GM21367 (cell line): ENCODE data around the gene GATAD2B.

Source experiments
- ATAC-seq: cut with Tn5 transposase; IDR thresholded peaks from one replicate; pipeline ENCODE4 v1.9.1; 2021; ENCODE audit not compliant: unreplicated experiment

Gene GATAD2B

DNA sequence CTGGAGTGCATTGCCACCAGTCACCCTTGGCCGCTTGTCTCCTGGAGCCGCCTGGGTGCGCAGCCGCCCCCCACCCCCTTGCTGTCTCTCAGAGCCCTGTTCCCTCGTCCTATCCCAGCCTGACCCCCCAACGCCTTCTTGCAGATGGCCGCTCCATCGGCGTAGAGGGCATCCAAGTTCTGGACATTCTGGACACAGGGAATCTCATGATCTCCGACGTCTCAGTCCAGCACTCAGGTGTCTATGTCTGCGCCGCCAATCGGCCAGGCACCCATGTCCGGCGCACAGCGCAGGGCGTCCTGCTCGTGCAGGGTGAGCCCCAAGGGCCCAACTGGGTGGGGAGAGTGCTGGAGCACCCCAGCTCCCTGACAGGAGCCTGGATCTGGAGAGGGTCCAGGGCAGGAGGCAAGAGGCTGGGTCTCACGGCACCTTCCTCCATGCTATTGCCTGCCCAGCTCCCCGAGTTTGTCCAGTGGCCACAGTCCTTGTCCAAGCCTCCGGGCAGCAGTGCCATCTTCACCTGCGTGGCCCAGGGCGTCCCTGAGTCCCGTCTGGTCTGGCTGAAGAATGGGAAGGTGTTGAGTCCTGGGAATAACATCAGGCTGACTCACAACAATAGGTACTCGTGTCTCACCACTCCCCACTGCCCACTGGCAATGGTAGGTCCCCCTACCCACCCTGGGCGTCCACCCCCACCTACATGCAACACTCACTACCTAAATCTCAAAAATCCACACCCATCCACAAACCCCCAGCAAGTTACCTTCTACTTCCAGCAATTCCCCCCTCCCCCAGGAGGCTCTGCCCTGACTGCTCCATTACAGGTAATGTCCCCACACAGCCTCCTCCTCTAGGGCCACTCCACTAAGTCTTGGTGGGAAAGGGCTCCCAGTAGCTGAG, 123.0 kb downstream of the GATAD2B start:
- no peak for ATAC-seq

DNA sequence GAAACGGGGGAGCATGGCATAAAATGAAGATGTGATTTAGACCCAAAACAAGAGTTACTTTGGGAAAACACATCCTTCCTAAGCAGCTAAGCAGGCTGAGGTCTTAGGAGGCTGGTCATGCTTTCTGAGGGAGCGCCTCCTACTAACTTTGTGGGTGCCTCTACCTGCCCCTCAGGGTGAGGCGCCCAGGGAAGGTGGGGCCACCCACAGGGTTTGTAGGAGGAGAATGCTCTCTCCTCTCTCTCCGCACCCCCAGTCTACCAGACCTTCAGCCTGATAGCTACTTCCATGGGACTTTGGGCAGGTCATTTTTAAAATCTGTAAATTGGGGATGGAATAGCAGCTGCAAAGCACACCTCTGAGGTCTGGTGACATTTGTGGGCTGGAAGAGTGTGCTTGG, 123.8 kb downstream of the GATAD2B start:
- no peak for ATAC-seq

DNA sequence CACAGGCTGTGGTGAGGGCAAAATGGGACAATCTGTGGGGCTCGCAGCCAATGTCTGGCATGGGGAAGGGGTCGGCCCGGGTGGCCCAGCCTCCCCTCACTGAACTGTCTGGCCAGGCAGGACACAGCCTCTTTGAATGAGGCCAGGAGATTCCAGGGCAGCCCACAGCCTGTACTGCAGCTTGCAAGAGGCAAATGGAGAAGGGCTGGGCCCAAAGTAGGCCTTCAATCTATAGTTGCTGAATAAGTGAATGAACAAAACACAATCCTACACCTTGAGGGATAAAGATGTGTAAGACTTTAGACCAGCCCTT, 124.3 kb downstream of the GATAD2B start:
- ATAC-seq, result no peak

DNA sequence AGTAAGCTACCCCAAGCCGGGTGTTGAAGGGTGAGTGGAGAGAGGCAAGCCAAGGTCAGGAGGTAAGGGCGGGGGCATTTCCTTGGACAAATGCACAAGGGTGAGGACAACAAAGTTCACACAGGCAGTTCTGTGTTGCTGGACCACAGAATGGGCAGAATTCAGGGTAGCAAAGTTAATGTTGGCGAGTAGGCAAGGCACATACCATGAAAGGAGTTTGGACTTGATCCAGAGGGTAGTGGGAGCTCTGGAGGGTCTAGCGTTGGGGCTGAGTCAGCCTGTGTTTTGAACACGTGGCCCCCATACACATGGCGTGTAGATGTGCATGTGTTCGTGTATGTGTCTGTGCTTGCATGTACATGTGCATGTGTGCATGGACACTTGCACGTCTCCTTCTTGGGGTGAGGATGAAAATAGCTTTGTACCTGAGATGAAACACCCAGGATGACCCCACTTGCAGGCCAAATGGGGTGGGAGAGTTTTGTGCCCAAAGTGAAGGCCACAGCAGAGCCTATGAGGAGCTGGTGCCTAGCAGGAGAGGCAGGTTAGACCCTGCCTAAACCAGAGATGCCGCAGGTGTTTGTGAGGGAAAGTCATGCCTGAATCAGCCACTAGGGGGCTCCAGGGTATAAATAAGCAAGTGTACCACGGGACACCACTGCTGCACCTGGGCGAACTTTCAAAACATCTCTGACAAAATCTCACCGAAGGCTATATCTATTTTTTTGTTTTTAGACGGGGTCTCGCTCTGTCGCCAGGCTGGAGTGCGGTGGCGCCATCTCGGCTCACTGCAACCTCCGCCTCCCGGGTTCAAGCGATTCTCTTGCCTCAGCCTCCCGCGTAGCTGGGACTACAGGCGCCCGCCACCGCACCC, 125.7 kb downstream of the GATAD2B start:
- ATAC-seq, result no peak

DNA sequence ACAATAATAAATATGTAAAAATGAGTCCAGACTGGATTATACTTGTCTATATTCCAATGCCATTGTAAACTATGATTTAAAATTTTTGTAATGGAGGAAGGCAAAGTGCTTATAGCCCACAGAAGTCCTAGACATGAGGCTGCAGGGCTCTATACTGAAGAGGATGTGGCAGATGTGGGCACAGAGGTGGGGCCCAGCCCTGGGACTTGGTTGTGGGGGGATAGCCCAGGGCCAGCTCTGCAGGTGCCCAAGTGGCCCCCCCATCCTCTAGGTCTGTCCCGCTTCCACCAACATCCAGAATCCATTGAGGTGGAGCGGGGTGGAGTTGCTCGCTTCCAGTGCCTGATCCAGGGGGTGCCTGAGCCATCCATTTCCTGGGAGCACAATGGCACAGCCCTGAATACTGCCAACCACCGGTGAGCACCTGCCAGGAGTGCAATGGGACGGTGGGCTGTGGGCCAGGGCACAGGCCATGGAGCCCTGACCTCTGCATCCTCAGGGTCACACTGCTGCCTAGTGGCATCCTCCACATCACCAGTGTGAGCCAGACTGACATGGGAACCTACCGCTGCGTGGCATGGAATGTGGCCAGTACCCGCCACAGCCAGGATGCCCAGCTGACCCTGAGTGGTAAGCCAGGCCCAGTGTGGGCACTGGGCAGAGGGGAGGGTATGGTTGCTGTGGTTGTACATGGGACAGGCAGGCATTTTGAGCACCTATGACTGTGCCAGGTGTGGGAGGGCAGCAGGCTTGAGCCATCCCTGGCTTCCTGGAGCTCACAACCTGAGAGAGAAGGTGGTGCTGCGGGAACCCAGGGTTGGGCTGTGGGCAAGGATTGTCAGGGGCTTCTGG, 126.6 kb downstream of the GATAD2B start:
- ATAC-seq, result no peak

DNA sequence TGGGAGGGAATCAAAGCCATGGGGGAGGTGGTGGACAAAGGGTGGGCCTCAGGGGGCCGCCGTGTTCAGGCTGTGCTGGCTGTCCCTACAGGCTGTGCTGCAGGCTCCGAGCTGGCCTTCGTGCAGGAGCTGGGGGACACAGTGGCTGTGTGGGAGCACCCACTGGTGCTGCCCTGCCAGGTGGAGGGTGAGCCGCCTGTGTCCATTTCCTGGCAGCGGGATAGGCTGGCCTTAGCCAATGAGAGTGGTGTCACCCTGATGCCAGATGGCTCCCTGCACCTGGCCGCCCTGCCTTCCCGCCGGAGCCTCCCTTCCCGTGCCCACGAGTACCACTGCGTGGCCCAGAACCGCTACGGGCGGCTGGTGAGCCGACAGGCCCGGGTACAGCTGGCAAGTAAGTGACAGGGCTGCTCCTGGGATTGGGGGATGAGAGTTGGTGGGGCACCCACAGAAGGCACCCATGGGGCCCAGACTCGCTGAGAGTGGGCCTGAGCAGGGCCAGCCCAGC, 127.4 kb downstream of the GATAD2B start:
- ATAC-seq, result no peak

DNA sequence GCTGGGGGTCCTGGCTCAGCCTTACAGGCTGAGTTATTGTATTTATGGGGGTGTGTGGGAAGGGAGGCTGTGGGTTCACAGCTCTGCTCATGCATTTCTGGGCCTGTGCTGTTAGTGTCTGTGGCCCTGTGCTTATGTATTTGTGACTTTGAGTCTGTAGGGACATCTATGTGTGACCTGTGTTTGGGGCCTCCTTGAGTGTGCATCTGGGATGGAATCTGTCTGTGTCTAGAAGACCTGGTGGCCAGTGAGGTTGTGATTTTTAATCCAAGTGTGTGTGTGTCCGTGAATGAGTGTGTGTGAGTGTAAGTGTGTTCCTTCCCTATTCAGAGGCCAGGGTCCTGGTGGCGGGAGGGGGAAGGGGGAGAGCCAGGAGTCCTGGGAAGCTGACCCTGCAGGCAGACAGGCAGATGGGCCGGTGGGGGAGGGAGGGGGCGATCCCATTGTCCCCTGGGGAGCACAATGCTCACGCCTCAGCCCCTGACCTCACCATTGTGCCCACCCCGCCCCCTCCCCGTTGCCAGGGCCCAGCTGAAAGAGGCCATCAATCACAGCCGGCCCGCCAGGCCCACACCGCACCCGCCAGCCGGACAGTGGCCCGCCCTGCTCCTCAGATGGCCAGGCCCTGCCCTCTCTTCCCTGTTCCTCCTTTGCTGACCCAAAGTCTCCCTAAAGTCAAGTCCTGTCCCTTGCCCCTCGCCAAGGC, 128.0 kb downstream of the GATAD2B start:
- no peak for ATAC-seq

DNA sequence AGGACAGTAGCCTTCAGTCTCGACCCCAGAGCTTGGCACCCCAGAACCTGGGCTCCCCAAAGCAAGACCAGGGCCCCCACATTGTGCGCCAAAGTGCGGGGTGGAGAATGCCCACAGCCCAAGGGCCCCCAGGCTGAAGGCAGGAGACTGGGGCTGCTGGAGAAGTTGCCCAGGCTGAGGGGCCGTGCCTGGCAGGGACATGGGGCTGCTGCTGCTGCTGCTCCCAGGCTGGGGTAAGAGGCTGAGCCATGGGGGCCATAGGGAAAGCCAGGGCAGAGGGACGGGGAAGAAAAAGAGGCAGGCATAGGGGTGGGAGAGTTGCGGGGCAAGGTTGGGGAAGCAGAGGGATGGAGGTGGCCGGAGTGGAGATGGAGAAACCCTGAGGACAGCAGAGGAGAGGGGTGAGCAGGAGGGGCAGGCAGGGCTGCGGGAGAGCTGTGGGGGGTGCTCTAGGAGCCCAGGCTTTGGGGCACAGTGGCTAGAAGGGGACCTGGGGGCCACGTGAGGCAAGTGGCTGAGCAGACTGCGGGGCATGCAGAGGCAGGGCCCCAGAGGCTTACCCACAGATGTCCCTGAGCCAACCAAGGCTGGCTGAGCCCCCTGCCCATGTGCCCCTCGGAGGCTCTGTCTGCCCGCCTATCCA, 128.7 kb downstream of the GATAD2B start:
- no peak for ATAC-seq

DNA sequence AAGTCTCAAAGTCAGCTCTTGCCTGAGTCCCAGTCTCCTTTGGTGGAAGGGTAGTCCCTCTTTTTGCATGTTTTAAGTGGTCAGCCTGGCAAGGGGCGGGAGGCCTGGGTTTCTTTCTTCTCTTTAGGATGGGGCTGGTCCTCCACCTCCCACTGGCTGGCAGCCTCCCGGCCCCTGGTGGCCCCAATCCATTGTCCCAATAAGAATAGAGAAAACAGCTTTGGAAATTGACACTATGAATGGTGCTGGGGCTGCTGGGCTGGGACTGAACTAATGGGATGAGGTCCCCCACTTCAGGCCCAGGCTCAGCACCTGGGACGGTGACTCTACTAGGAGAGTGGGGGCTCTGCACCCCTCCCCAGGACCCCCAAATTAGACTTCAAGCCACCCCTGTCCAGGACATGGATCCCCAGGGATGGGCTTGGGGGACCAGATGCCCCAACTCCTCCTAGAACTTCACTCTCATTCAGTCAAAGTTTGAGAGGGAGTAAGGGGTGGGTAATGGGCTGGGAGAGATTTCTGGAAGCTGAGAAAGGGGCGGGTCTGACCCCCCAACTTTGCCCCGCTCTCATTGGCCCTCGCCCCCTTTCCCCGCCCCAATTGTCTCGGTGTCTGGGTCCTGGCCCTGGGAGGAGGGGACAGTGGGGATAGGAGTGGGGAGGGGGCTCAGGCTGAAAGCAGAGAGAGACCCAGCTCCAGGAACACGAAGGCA, 129.4 kb downstream of the GATAD2B start:
- no peak for ATAC-seq

DNA sequence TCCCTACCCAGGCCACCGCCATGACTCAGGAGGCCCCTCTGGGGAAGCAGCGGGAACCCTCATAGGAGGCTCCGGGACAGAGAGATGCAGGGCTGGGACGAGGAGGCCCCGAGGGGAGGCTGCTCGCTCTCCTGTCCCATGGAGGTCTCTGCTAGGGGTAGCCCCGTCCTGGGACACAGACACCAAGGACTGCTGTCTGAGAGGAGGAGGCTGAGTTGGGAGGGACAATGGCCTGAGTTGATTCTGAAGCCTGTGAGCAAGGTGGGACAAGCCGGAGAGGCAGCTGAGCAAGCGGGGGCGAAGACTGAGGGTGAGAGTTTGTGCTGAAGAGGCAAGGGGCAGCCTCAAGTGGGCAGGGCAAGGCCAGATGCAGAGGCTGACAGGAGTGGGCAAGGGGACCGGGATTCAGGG, 130.1 kb downstream of the GATAD2B start:
- ATAC-seq, result no peak

DNA sequence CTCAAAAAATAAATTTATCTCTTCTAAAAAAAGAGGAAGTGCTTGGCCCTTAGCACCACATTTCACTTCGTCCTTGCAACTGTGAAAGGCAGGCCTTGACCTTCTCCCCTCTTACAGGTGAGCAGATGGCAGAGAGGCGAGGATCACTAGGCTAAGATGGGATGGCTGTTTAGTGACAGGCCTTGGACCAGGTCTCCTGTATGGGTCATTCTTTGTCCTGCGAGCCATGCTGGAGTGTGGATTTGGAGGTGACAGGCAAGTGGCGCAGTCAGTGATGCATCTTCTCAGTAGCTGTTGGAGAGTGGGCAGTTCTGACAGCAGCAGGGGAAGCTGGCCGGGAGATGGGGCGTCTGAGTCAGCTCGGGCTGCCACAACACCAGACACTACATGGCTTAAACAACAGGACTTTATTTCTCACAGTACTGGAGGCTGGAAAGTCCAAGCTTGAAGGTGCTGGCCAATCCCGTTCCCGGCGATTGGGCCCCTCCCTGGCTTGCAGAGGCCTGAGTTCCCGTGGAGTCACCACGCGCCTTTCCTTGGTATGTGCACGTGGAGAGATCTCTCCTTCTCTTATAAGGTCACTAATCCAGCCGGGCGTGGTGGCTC, 131.0 kb downstream of the GATAD2B start:
- ATAC-seq, result no peak

DNA sequence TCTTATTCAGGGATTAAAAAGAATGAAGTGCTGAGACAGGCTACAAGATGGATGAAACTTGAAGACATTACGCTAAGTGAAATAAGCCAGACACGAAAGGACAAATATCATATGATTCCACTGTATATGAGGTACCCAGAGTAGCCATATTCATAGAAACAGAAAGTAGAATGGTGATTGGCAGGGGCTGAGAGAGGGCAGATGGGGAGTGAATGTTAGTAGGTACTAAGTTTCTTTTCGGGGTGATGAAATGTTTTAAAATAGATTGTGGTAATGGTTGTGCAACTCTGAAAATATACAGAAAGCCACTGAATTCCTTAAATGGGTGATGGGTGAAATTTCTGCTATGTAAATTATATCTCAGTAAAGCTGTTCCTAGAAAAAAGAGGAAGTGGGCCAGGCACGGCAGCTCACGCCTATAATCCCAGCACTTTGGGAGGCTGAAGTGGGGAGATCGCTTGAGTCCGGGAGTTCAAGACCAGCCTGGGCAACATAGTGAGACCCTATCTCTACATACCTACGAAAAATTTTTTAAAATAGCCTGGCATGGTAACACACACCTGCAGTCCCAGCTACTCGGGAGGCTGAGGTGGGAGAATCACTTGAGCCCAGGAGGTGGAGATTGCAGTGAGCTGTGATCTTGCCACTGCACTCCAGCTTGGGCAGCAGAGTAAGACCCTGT, 131.7 kb downstream of the GATAD2B start:
- ATAC-seq, result peak; percentile 64

DNA sequence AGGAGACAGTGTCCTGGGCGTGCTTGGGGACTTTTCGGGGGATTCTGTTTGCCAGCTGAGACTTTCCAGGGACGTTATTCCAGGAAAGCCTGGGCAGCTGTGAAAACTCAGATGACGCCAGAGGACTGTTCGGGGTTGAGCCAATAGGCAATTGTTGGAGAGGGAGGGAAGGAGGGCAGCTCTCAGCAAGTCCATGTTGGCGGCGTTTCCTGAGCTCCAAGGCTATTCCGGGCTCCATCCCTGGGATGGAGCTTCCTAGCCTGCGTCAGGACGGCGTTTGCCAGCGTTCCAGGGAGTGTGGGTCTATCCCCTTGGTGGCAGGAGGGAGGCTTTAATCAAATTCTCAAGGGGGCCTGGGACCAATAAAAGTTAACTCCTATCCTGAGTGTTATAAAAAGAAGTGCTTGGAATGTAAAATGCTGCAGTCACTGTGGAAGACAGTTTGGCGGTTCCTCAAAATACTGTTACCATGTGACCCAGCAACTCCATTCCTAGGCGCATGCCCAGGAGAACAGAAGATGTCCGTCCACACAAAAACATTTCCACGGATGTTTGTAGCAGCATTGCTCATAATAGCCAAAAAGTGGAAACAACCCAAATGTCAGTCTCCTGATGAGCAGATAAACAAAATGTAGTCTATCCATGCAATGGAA, 132.3 kb downstream of the GATAD2B start:
- ATAC-seq, result no peak

DNA sequence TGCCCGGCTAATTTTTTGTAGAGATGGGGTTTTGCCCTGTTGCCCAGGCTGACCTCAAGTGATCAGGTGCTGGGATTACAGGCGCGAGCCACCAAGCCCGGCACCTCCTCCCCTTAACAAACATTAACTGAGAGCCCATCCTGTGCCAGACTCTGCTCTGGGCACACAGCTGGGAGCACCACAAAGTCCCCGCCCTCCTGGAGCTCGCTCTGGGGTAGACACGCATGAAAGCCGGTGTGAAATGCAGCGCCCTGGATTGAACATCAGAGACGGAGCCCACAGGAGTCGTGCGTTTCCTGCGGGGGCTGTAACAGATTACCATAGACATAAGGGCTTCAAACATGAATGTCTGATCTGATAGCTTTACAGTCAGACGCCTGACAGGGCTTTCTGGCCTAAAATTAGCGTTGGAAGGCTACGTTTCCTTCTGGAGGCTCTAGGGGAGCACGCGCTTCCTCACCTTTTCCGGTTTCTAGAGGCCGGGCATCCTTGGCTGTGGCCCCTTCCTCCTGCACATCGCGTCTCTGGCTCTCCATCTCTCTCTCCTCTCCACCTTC, 133.2 kb downstream of the GATAD2B start:
- no peak for ATAC-seq

DNA sequence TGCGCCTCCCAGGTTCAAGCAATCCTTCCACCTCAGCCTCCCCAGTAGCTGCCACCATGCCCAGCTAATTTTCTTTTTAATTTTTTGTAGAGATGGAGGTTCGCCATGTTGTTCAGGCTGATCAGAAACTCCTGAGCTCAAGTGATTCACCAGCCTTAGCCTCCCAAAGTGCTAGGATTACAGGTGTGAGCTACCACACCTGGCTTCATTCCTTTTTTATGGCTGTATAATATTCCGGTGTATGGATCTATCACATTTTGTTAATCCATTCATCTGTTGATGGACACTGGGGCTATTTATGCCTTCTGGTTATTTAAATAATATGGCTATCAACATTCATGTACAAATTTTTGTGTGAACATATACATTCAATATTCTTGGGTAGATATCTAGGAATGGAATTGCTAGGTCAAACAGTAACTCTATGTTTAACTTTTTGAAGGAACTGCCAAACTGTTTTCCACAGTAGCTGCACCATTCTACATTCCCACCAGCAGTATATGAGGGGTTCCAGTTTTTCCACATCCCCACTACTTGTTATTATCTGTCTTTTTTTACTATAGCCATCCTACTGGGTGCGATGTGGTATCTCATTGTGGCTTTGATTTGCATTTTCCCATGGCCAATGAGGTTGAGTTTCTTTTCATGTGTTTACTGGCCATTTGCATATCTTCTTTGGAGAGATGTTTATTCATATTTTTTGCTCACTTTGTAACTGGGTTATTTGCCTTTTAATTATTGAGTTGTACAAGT, 136.6 kb downstream of the GATAD2B start:
- ATAC-seq, result no peak

DNA sequence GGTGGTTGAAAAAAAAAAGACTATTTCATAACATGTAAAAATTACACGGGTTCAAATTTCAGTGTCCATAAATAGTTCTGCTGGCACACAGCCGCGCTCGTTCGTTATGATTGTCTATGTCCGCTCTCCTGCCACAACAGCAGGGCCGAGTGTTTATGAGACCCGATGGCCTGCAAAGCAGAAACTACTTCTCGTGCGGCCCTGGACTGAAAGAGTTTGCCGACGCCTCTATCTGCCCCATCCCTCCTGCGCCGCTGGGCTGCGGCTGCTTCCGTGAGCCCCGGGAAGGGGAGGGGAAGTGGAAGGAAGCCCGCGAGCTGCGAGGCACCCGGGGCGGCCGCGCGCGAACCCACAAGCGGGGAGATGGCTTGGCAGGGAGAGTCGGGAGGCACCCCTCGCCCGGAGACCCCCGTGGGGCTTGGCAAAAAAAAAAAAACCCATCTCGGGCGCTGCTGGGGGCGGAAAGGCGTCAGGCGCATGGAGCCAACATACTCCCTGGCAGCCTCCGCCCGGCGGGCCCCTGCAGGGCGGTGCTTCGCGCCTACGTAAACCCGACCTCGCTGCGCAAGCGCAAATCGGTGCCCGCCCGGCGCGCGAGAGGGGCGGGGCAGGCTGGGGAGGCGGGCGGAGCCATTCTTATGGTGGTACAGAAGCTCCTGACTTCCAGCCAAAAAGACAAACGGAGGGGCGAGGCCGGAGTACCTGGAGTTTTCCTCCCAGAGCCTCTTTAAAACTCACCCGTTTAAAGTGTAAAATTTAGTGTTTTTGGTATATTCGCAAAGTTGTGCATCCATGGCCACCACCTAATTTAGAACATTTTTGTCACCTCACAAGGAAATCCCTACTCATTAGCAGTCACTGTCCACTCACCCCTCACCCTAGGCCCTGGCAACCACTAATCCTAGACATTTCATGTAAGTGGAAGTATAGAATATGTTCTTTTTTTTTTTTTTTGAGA, 139.3 kb downstream of the GATAD2B start:
- peak; percentile 72 for ATAC-seq
